Glomerular endothelial cell (primary cell): Measurements from ENCODE around the gene ABCC3. TPM values are rescaled to one million over a fixed set of nuclear protein-coding genes. Genes with fewer than 3 reads are reported as not detected.
"Not testable (repeated sequence)": the region's sequence is repeated elsewhere in the genome, so short reads cannot be mapped to it uniquely, and the experiment has no call there.

ENCODE experiments used
- DNase-seq: peaks from one replicate; pipeline ENCODE4 v3.0.0-alpha.2; 2011; ENCODE audit warnings: low read depth, low spot score; ENCODE audit errors: extremely low read depth
- total RNA-seq: library from RNA; depleted of rRNA; stranded (reverse); fragments of >200 nt; gene quantifications from 2 replicates; pipeline ENCODE4 v1.2.3, GENCODE V29; 2015

The ABCC3 gene
- total RNA-seq, 1 donor from 2014 or later = 1.1 TPM

DNA sequence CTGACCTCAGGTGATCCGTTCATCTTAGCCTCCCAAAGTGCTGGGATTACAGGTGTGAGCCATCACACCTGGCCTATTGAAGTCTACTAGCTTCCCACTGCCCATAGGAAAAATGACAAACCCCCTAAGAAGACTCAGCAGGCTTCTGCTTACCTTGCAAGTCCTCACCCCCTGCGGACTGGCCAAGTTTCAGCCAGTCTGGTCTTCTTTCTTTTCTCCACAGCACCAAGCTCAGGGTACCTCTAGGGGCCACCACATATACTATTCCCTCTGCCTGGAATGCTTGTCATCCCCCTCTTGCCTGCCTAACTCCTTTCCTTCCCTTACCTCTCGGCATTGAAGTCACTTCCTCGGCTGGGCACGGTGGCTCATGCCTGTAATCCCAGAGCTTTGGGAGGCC, 31.2 kb downstream of the ABCC3 start:
- no peak for DNase-seq

DNA sequence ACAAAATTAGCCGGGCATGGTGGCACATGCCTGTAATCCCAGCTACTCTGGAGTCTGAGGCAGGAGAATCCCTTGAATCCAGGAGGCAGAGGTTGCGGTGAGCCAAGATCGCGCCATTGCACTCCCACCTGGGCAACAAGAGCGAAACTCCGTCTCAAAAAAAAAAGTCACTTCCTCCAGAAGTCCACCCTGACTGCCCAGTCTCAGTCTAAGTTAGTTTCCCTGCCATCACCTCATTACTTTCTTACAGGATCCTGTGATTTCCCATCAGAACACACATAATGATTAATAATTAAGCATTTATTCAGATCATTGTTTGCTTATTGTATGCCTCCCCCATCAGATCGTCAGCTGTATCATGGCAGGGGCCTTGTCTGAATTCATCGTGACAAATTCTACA, 31.6 kb downstream of the ABCC3 start:
- no peak for DNase-seq

DNA sequence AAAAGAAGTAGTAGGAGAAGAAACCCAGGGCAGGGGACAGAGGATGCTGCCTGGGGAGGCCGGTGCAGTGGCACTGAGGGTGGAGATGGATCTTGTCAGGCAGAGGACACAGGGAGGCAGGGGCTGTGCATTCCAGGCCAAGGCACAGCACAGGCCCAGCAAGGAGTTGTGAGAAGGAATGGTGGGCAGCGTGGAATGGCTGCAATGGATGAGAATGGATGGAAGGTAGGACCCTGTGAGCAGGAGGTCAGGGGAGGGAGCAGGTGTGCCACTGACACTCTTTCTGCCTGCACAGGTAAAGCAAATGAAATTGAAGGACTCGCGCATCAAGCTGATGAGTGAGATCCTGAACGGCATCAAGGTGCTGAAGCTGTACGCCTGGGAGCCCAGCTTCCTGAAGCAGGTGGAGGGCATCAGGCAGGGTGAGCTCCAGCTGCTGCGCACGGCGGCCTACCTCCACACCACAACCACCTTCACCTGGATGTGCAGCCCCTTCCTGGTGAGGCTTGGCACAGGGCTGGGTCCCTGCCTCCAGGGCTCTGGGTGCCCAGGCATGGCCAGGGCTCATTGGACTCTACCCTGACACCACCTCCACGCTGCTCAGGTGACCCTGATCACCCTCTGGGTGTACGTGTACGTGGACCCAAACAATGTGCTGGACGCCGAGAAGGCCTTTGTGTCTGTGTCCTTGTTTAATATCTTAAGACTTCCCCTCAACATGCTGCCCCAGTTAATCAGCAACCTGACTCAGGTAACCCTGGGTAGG, 32.8 kb downstream of the ABCC3 start:
- DNase-seq = no peak

DNA sequence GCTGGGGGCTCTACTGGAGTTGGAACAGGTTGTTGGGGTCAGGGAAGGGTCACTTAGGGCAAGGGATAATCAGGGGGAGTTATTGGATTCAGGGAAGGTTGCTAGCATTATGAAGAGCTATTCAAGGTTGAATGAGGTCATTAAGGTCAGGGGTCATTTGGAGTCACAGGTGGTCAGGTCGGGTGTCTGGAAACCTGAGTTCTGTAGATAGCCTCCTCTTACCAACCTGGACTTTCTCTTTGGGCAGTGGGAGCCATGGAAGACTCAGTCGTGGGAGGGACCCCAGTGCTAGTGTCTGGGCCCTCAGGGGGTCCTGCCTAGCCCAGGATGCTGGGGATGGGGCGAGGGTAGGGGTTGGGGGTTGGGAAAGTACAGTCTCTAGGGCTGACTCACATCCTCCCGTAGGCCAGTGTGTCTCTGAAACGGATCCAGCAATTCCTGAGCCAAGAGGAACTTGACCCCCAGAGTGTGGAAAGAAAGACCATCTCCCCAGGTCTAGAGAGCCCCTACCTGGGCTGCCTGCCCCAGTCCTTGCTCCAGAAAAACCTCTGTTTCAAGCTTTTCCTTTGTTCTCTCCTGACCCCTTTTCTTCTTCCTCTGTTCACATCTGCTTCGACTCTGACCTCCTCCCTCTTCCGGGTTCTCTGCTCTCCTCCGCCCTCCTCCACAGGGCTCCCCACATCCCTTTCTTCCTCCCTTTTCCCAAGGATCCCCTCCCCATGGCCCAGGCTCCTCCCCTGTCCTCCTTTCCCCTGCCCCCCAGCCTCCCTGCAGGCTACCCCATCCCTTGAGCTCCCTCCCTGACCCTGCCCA, 33.5 kb downstream of the ABCC3 start:
- DNase-seq = no peak

DNA sequence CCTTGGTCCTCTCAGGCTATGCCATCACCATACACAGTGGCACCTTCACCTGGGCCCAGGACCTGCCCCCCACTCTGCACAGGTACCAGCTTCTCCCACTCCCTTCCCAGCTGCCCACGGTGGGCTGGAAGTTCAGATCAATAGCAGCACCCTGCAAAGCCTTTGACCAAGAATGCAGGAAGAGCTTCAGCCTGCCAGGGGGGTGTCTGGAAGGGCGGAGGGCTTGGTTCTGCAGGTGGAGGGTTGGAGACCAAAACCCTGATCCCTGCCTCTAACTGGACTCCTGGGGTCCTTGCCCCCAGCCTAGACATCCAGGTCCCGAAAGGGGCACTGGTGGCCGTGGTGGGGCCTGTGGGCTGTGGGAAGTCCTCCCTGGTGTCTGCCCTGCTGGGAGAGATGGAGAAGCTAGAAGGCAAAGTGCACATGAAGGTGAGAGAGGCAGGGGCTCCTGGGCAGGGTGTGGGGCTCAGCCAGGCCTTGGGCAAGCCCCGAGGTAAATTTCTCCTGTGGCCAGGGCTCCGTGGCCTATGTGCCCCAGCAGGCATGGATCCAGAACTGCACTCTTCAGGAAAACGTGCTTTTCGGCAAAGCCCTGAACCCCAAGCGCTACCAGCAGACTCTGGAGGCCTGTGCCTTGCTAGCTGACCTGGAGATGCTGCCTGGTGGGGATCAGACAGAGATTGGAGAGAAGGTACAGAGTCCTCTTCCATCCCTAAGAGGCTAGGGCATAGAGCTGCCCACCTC, 34.3 kb downstream of the ABCC3 start:
- no peak for DNase-seq

DNA sequence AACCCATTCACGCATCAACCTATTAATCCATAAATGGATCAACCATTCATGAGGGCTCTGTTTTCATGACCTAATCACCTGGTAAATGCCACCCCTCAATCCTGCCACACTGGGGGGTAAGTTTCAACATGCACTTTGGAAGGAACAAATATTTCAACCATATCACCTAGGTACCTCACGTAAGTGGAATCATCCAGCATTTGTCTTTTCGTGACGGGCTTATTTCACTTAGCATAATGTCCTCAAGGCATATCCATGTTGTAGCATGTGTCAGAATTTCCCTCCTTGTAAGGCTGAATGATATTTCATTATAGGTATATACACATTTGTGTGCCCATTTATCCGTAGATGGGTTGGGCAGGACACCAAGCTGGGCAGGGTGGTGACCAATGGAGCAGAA, 37.4 kb downstream of the ABCC3 start:
- DNase-seq = no peak

DNA sequence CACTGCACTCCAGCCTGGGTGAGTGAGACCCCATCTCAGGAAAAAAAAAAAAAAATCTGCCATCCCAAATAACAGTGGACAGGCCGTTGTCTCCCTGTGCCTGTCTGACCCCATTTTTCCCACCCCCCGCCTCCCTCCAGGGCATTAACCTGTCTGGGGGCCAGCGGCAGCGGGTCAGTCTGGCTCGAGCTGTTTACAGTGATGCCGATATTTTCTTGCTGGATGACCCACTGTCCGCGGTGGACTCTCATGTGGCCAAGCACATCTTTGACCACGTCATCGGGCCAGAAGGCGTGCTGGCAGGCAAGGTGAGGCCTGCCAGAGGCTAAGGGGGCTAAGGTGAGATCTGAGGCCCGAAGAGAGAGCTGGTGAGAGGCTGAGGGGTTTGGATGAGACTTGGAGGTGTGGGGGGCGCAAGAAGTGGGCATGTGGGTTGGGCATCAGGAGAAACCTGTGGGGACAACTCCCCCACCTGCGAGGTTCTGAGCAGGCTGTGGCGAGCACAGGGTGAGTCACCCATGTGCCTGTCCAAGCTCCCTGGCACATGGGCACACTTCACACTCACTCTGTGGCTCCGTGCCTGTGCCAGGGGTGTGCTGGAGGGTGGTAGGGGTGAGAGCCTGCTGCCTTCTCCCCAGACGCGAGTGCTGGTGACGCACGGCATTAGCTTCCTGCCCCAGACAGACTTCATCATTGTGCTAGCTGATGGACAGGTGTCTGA, 38.3 kb downstream of the ABCC3 start:
- DNase-seq = no peak

DNA sequence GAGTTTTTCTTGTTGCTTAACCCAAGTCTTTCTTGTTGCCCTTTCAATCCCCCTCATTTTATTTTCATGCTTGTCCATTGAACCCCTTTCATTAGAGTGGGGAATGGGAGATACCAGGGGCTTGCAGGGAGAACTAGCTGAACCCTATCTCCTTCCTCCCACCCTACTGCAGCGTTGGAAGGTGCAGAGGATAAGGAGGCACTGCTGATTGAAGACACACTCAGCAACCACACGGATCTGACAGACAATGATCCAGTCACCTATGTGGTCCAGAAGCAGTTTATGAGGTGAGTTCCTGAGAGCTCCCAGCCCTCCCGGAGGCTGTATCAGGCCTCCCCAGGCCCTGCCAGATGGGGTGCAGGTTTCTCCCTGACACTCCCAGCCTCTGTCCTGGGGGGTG, 40.5 kb downstream of the ABCC3 start:
- DNase-seq = no peak

DNA sequence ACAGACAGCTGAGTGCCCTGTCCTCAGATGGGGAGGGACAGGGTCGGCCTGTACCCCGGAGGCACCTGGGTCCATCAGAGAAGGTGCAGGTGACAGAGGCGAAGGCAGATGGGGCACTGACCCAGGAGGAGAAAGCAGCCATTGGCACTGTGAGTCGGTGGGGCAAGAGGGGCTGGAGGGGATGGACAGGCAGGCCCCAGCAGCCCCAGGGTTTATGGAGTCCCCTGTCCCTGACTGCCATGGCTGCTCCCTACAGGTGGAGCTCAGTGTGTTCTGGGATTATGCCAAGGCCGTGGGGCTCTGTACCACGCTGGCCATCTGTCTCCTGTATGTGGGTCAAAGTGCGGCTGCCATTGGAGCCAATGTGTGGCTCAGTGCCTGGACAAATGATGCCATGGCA, 40.9 kb downstream of the ABCC3 start:
- DNase-seq = no peak

DNA sequence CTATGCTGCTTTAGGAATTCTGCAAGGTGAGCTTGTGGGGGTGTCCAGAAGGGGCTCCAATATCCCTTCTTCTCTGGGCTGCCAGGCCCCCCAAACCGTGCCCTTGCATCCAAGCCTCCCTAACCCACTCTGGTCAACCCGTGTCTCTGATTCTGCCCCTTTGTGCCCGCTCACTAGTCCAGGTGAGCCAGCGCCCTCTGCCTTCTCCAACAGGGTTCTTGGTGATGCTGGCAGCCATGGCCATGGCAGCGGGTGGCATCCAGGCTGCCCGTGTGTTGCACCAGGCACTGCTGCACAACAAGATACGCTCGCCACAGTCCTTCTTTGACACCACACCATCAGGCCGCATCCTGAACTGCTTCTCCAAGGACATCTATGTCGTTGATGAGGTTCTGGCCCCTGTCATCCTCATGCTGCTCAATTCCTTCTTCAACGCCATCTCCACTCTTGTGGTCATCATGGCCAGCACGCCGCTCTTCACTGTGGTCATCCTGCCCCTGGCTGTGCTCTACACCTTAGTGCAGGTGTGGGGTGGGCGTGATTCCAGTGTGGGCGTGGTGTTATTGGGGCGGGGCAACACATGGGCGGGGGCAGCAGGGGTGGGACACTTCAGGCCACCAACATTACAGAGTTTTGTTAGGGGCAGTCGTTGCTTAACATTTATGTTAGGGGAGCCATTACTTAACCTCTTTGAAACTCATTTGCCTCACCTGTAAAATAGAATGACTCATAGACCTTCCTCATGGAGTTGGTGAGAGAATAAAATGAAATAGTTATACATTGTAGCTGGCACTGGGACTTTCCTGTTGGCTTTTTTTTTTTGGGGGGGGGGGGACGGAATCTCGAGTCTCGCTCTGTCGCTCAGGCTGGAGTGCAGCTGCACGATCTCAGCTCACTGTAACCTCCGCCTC, 41.6 kb downstream of the ABCC3 start:
- no peak for DNase-seq

DNA sequence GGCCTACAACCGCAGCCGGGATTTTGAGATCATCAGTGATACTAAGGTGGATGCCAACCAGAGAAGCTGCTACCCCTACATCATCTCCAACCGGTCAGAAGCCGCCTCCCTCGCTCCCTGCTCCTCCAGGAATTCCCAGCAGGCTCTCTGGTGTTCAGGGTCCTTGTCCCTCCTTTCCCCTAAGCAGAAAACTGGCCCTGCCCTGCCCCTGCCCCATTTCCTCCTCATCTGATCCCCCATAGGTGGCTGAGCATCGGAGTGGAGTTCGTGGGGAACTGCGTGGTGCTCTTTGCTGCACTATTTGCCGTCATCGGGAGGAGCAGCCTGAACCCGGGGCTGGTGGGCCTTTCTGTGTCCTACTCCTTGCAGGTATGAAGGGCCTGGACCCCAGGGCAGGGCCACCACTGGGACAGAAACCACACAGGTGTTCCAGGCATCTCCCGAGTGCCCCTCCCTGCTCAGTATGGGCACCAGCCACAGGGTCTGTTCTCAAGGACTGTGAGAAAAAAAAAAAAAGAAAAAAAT, 43.2 kb downstream of the ABCC3 start:
- DNase-seq = no peak

DNA sequence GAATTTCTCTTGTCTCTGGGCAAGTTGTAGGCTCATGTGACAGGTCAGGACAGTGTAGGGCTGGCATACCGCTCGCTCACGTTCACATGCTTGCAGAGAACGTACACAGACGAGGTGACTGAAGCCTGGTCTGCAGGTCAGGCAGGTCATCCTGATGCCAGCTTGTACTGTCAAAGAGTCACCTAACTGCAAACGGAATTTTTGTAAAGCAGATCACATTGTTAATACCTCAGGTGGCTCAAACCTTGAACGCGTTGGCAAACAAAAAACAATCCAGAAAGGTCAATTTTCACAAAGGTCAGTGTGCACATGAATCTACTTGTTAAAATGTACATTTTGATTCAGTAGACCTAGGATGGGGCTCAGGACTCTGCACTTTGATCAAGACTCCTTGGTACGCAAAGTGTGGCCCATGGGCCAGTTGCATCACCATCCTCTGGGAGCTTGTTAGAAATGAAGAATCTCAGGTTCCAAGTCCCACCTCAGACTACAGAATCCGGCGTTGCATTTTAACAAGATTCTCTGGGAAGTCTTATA, 44.4 kb downstream of the ABCC3 start:
- no peak for DNase-seq

DNA sequence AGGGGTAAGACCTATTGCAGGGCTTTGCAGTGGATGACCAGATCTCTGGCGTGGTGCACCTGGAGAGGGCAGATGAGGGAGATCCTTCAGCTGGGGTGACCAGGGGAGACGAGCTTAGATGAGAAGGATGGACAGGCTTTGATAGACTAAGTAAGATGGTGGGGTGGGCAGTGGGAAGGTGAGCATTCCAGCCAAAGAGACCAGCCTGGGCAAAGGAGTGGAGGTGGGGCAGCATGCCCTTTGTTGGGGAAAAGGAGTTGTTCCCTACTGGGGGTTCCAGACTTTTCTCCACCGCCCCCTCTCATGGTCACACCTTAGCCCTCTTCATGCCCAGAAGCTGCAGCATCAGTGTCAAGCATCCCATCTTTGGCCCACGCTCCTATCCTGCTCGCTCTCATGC, 45.4 kb downstream of the ABCC3 start:
- DNase-seq = no peak

DNA sequence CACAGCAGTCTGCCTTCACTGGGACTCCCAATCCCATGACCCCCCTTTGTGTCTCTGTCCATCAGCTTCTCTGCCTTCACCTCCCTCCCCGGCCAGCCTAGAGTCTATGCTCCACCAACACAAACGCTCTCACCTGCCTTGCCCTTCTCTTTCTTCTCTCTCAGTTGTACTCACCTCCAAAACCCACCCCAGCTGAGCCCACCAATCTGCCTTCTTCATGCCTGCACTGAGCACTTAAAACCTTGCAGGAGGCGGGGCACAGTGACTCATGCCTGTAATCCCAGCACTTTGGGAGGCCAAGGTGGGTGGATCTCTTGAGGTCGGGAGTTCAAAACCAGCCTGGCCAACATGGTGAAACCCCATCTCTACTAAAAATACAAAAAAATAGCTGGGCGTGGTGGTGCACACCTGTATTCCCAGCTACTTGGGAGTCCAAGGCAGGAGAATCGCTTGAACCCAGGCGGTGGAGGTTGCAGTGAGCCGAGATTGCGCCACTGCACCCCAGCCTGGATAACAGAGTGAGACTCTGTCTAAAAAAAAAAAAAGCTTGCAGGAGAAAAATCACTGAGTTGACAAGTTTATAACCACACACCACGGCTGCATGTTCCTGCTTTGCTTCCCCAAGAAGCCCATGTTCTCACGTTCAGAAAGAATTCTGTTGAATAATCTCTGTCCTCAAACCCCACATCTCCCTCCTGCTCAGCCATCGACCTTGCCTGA, 46.0 kb downstream of the ABCC3 start:
- not testable (repeated sequence) for DNase-seq

DNA sequence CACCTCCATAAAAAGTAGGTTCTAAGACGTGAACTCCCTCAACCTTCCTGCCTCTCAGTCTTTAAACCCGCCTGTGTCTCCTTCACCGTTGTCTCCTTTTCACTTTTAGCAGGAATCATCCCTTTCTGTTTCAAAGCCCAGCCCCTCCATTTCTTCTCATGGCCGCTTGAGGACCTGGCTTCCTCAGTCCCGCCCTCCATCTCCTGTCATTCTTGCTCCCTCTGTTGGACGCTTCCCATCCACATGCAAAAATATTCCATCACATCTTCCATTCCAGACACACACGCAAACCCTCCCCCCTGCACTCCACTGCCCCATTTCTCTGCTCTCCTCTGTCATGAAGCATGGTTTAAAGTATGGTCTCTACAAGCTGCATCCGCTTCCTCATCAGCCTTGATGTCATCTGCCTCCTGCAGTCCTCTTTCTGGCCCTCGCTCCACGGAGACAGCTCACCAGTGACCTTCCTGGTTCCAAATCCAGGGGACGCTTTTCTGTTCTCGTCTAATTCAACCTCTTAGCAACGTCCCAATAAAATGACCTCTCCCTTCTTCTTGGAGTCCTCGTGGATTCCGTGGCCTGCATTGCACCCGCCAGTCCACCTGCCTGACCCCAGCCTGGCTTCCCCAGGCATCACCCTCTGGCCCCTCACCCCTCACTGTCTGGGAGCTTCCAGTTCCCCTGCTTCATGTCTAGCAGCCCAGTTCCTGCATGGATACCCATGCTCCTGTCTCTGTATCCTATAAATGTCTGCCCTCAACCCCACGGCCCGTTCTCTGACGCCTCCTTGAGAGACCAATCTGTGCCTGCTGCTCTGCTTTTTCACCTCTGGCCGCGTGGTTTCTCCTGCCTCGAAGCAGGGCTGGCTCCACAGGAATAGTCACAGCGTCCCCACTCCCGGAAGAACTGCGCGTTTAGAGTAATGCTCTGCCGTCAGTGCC, 46.9 kb downstream of the ABCC3 start:
- no peak for DNase-seq

DNA sequence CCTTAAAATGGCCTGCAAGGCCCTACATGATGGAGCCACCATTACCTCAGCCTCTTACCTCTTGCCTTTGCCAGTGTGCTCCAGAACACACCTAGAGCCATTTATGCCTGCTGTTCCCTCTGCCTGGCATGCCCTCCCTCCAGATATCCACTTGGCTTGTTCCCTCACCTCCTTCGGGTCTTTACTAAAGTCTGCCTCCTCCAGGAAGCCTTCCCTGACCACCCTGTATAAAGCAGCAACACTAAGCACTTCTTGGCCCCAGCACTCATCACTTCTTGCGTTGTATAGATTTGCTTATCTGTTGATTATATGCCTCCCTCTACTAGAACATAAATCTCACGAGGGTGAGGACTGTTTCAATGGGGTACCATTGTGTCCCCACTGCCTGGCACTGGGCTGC, 47.8 kb downstream of the ABCC3 start:
- DNase-seq = no peak

DNA sequence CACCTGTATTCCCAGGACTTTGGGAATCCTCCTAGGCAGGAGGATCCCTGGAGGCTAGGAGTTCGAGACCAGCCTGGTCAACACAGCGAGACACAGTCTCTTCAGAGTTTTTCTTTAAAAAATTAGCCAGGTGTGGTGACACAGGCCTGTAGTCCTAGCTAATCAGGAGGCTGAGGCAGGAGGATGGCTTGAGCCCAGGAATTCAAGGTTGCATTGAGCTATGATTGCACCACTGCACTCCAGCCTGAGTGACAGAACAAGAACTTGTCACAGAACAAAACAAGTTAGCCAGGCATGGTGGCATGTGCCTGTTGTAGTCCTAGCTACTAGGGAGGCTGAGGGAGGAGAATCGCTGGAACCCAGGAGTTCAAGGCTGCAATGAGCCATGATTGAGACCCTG, 48.3 kb downstream of the ABCC3 start:
- DNase-seq = no peak
